K562 (cell line): ENCODE measurements around the gene ALDH18A1. TPM values are rescaled to one million over a fixed set of nuclear protein-coding genes. Genes with fewer than 3 reads are reported as not detected.
A peak's percentile ranks its signal among the peaks of the same experiment; 100 is the strongest.

Source experiments
- ARID2 ChIP-seq: fragments of 450-650 bp; IDR thresholded peaks from 2 replicates; pipeline ENCODE4 v1.6.1; 2017; ENCODE audit warnings: antibody characterized with exemption, mild to moderate bottlenecking
- BCOR ChIP-seq: fragments of 450-650 bp; IDR thresholded peaks from 2 replicates; pipeline ENCODE4 v1.6.1; 2016
- CTBP1 ChIP-seq: fragments of 450-650 bp; IDR thresholded peaks from 2 replicates; pipeline ENCODE4 v1.6.1; 2016; ENCODE audit warnings: borderline replicate concordance
- DEAF1 ChIP-seq: fragments of 450-650 bp; formaldehyde crosslinking; IDR thresholded peaks from 2 replicates; pipeline ENCODE4 v1.4.0; 2020; ENCODE audit warnings: mild to moderate bottlenecking, moderate library complexity
- MAZ ChIP-seq, 2 experiments: fragments of 450-650 bp in 1 of 2; sonication (generic) in 1 of 2; formaldehyde crosslinking; IDR thresholded peaks in 1 of 2; conservative IDR thresholded peaks in 1 of 2; 2 replicates each; pipeline versions ENCODE4 v1.4.0 to v1.5.0; 2020; ENCODE audit warnings: mild to moderate bottlenecking in 1 of 2, missing genetic modification reagents in 1 of 2
- MXD1 ChIP-seq: fragments of 250-450 bp; sonication (Bioruptor Pico); IDR thresholded peaks from 2 replicates; pipeline ENCODE4 v1.8.0; 2021; ENCODE audit warnings: borderline replicate concordance, mild to moderate bottlenecking, moderate library complexity; ENCODE audit not compliant: poor library complexity, severe bottlenecking
- RAD21 ChIP-seq, 2 experiments: fragments of 250-450 bp in 1 of 2; fragments of 450-650 bp in 1 of 2; sonication (Bioruptor Pico) in 1 of 2; formaldehyde crosslinking in 1 of 2; IDR thresholded peaks in 1 of 2; conservative IDR thresholded peaks in 1 of 2; 2 replicates each; pipeline versions ENCODE4 v1.4.0 to v1.8.0; 2020 to 2022; ENCODE audit warnings: mild to moderate bottlenecking in 2 of 2, moderate library complexity in 1 of 2
- RCOR1 ChIP-seq, 2 experiments: IDR thresholded peaks; 2 replicates each; pipeline ENCODE4 v1.6.1; 2012; ENCODE audit warnings: low read depth in 2 of 2, low read length in 2 of 2, borderline replicate concordance in 1 of 2, improper control_type of control experiment in 1 of 2
- SMC3 ChIP-seq: conservative IDR thresholded peaks from 2 replicates; pipeline ENCODE4 v1.6.1; 2011; ENCODE audit warnings: low read depth, low read length, improper control_type of control experiment; ENCODE audit not compliant: insufficient read depth
- SPI1 ChIP-seq: IDR thresholded peaks from 2 replicates; pipeline ENCODE4 v1.6.1; 2011; ENCODE audit warnings: low read depth, low read length, control low read depth, borderline replicate concordance
- SRF ChIP-seq, 2 experiments: fragments of 250-450, 450-650 bp in 1 of 2; sonication (Bioruptor Pico) in 1 of 2; sonication (generic) in 1 of 2; formaldehyde crosslinking; IDR thresholded peaks; 2 replicates each; pipeline versions ENCODE4 v1.5.0 to v1.5.1; 2020 to 2022; ENCODE audit warnings: mild to moderate bottlenecking in 1 of 2, missing genetic modification reagents in 1 of 2
- STAG1 ChIP-seq: sonication (generic); formaldehyde crosslinking; IDR thresholded peaks from 2 replicates; pipeline ENCODE4 v1.5.0; 2020; ENCODE audit warnings: missing genetic modification reagents, borderline replicate concordance
- ZFX ChIP-seq: sonication (generic); formaldehyde crosslinking; IDR thresholded peaks from 2 replicates; pipeline ENCODE4 v1.8.0; 2022; ENCODE audit warnings: mild to moderate bottlenecking, missing genetic modification reagents, moderate library complexity
- ZNF133 ChIP-seq: fragments of 250-450 bp; sonication (Bioruptor Pico); IDR thresholded peaks from 2 replicates; pipeline ENCODE4 v1.4.0; 2020; ENCODE audit warnings: mild to moderate bottlenecking
- ZNF146 ChIP-seq: IDR thresholded peaks from one replicate; pipeline ENCODE4 v1.6.1; 2018; ENCODE audit warnings: missing compliant biosample characterization; ENCODE audit not compliant: unreplicated experiment
- ZNF324 ChIP-seq: fragments of 250-450 bp; sonication (Bioruptor Pico); IDR thresholded peaks from 2 replicates; pipeline ENCODE4 v1.4.0; 2020; ENCODE audit warnings: mild to moderate bottlenecking
- polyA plus RNA-seq, 8 experiments: library from polyadenylated mRNA; depleted of rRNA in 4 of 8; stranded (reverse) in 5 of 8; unstranded in 3 of 8; fragments of >200 nt; fragmentation: Nextera tagmentation in 2 of 8; fragmentation: Illumina TruSeq in 1 of 8; extraction: Ambion mirVana in 2 of 8; extraction: Trizol in 1 of 8; gene quantifications; 2 replicates each; pipeline versions ENCODE4 v1.2.1 to v1.2.3, GENCODE V29; 2011 to 2014; ENCODE audit warnings: inconsistent platforms in 1 of 8, missing spikeins in 1 of 8
- total RNA-seq, 7 experiments: library from RNA; depleted of rRNA in 6 of 7; stranded (reverse); fragments of >200 nt in 6 of 7; fragmentation: Illumina TruSeq in 2 of 7; extraction: Trizol in 2 of 7; gene quantifications; 2 replicates each; pipeline versions ENCODE4 v1.2.1 to v1.2.3, GENCODE V29; 2011 to 2021; ENCODE audit warnings: low replicate concordance in 1 of 7
- TF ChIP-seq, protein P1 (sequence below), 3 experiments: IDR thresholded peaks in 2 of 3; conservative IDR thresholded peaks in 1 of 3; 2 replicates each; pipeline ENCODE4 v1.5.1; 2011 to 2012; ENCODE audit warnings: low read length in 3 of 3, mild to moderate bottlenecking in 3 of 3, control low read depth in 2 of 3, improper control_type of control experiment in 1 of 3, inconsistent platforms in 1 of 3, low read depth in 1 of 3, mixed read lengths in 1 of 3, moderate library complexity in 1 of 3; ENCODE audit not compliant: insufficient read depth in 2 of 3
- TF ChIP-seq, protein P2 (sequence below): fragments of 200-800 bp; sonication (Bioruptor generic); IDR thresholded peaks from 2 replicates; pipeline ENCODE4 v1.6.1; 2017; ENCODE audit warnings: missing genetic modification characterization, missing compliant biosample characterization
- TF ChIP-seq, protein P3 (sequence below): sonication (generic); formaldehyde crosslinking; IDR thresholded peaks from 2 replicates; pipeline ENCODE4 v1.8.1; 2023; ENCODE audit warnings: mild to moderate bottlenecking, missing genetic modification reagents

ALDH18A1 gene
- total and polyA plus RNA-seq, 9 of the 15 experiments (the other 6 are each of a cell fraction or from before 2014, with no cell fraction given) = 12.0 to 83.3 (median 43.8) TPM

- TF ChIP-seq, protein P1, sequence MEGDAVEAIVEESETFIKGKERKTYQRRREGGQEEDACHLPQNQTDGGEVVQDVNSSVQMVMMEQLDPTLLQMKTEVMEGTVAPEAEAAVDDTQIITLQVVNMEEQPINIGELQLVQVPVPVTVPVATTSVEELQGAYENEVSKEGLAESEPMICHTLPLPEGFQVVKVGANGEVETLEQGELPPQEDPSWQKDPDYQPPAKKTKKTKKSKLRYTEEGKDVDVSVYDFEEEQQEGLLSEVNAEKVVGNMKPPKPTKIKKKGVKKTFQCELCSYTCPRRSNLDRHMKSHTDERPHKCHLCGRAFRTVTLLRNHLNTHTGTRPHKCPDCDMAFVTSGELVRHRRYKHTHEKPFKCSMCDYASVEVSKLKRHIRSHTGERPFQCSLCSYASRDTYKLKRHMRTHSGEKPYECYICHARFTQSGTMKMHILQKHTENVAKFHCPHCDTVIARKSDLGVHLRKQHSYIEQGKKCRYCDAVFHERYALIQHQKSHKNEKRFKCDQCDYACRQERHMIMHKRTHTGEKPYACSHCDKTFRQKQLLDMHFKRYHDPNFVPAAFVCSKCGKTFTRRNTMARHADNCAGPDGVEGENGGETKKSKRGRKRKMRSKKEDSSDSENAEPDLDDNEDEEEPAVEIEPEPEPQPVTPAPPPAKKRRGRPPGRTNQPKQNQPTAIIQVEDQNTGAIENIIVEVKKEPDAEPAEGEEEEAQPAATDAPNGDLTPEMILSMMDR (IDR thresholded peaks at IDR 0.05 in 2 of 3, conservative IDR thresholded peaks at IDR 0.05 in 1 of 3; ENCODE audit: insufficient read depth in 2 of 3, low read depth in 1 of 3, low read length in 3 of 3) = peak; percentile 93 to 99 (median 98)
- 0 out of 4 replicates have a peak, but pooled peaks of 1 of the 2 experiments have one; percentile 25 for TF ChIP-seq SRF (CRISPR knock-in tag; IDR thresholded peaks at IDR 0.05)
- TF ChIP-seq RCOR1 (IDR thresholded peaks at IDR 0.05; ENCODE audit: borderline replicate concordance in 1 of 2, low read depth in 2 of 2, low read length in 2 of 2) = 0 out of 4 replicates have a peak, but pooled peaks of 1 of the 2 experiments have one; percentile 21
- peak; percentile 97 to 98 for TF ChIP-seq RAD21 (CRISPR knock-in tag; conservative IDR thresholded peaks at IDR 0.05 in 1 of 2, IDR thresholded peaks at IDR 0.05 in 1 of 2)
- no peak for TF ChIP-seq ZNF324 (CRISPR knock-in tag)
- TF ChIP-seq STAG1 (CRISPR knock-in tag) = peak; percentile 70; the same call in 1 of the 2 replicates
- no peak for TF ChIP-seq MXD1 (CRISPR knock-in tag)
- TF ChIP-seq BCOR = peak; percentile 15; the same call in 1 of the 2 replicates
- TF ChIP-seq SMC3 = peak; percentile 98
- TF ChIP-seq ZNF146 (CRISPR knock-in tag) = no peak
- TF ChIP-seq ZNF133 = no peak
- 0 out of 4 replicates have a peak, but pooled peaks of 1 of the 2 experiments have one; percentile 46 for TF ChIP-seq MAZ (CRISPR knock-in tag; conservative IDR thresholded peaks at IDR 0.05 in 1 of 2, IDR thresholded peaks at IDR 0.05 in 1 of 2)
- TF ChIP-seq, protein P2, sequence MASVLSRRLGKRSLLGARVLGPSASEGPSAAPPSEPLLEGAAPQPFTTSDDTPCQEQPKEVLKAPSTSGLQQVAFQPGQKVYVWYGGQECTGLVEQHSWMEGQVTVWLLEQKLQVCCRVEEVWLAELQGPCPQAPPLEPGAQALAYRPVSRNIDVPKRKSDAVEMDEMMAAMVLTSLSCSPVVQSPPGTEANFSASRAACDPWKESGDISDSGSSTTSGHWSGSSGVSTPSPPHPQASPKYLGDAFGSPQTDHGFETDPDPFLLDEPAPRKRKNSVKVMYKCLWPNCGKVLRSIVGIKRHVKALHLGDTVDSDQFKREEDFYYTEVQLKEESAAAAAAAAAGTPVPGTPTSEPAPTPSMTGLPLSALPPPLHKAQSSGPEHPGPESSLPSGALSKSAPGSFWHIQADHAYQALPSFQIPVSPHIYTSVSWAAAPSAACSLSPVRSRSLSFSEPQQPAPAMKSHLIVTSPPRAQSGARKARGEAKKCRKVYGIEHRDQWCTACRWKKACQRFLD = no peak
- peak; percentile 92 for TF ChIP-seq DEAF1 (CRISPR knock-in tag)
- TF ChIP-seq ZFX = no peak
- 0 out of 2 replicates have a peak, but pooled peaks have one; percentile 8 for TF ChIP-seq SPI1
- peak; percentile 45; the same call in 1 of the 2 replicates for TF ChIP-seq CTBP1
- peak; percentile 98 for TF ChIP-seq ARID2
- TF ChIP-seq, protein P3, sequence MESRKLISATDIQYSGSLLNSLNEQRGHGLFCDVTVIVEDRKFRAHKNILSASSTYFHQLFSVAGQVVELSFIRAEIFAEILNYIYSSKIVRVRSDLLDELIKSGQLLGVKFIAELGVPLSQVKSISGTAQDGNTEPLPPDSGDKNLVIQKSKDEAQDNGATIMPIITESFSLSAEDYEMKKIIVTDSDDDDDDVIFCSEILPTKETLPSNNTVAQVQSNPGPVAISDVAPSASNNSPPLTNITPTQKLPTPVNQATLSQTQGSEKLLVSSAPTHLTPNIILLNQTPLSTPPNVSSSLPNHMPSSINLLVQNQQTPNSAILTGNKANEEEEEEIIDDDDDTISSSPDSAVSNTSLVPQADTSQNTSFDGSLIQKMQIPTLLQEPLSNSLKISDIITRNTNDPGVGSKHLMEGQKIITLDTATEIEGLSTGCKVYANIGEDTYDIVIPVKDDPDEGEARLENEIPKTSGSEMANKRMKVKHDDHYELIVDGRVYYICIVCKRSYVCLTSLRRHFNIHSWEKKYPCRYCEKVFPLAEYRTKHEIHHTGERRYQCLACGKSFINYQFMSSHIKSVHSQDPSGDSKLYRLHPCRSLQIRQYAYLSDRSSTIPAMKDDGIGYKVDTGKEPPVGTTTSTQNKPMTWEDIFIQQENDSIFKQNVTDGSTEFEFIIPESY (CRISPR knock-in tag) = no peak
Measured at GRCh38 chr10:95601116-95601719, 55.3 kb downstream of the ALDH18A1 start (continued).
